SK-N-SH (cell line): ENCODE measurements around the gene SMIM20. TPM values are rescaled to one million over a fixed set of nuclear protein-coding genes. Genes with fewer than 3 reads are reported as not detected.

ENCODE experiments used
- CTCF ChIA-PET: fragments of 300-600, 350-600 bp; formaldehyde crosslinking; extraction: SDS; loops from one replicate; lab custom pipeline; 2021; lab: Yijun Ruan, JAX
- POLR2A ChIA-PET: fragments of 350-600 bp; sonication (Branson Sonifier 250); formaldehyde crosslinking; extraction: SDS; loops from one replicate; lab custom pipeline; 2020; ENCODE audit warnings: antibody characterized with exemption, inconsistent platforms; lab: Yijun Ruan, JAX
- DNase-seq: peaks from one replicate; pipeline ENCODE4 v3.0.0; 2012
- H2AFZ ChIP-seq: fragments of 200-600 bp; sonication (generic); 2 replicates; pipeline ENCODE4 v1.8.1; 2016; ENCODE audit warnings: antibody characterized with exemption, mild to moderate bottlenecking, low read depth
- H3F3A ChIP-seq: fragments of 200-600 bp; sonication (generic); replicated peaks from 2 replicates; pipeline ENCODE3; 2016; ENCODE audit warnings: antibody characterized with exemption, mild to moderate bottlenecking; ENCODE audit not compliant: insufficient read depth
- H3K27ac ChIP-seq, 2 experiments: fragments of 200-500 bp in 1 of 2; fragments of 200-600 bp in 1 of 2; sonication (Bioruptor generic) in 1 of 2; sonication (generic), shearing (Covaris generic) in 1 of 2; 2 replicates each; pipeline versions ENCODE4 v1.5.1 to v1.6.1; 2014 to 2016; ENCODE audit warnings: low read depth in 2 of 2, inconsistent platforms in 1 of 2, low read length in 1 of 2, mild to moderate bottlenecking in 1 of 2, mixed read lengths in 1 of 2
- H3K27me3 ChIP-seq: fragments of 200-600 bp; sonication (generic), shearing (Covaris generic); 2 replicates; pipeline ENCODE4 v1.6.1; 2016; ENCODE audit warnings: mixed run types; ENCODE audit not compliant: insufficient read depth
- H3K36me3 ChIP-seq, 2 experiments: fragments of 200-500 bp in 1 of 2; fragments of 200-600 bp in 1 of 2; sonication (Bioruptor generic) in 1 of 2; sonication (generic) in 1 of 2; replicated peaks in 1 of 2; 2 replicates each; pipeline versions ENCODE3 to v1.5.1; 2014 to 2016; ENCODE audit warnings: low read length in 1 of 2, mild to moderate bottlenecking in 1 of 2; ENCODE audit not compliant: insufficient read depth in 2 of 2, control insufficient read depth in 1 of 2
- H3K4me1 ChIP-seq, 2 experiments: fragments of 200-500 bp in 1 of 2; fragments of 200-600 bp in 1 of 2; sonication (Bioruptor generic) in 1 of 2; sonication (generic), shearing (Covaris generic) in 1 of 2; 2 replicates each; pipeline versions ENCODE4 v1.5.1 to v1.6.1; 2014 to 2016; ENCODE audit warnings: low read depth in 1 of 2, low read length in 1 of 2, mixed run types in 1 of 2; ENCODE audit not compliant: insufficient read depth in 2 of 2, control insufficient read depth in 1 of 2
- H3K4me2 ChIP-seq: fragments of 200-600 bp; sonication (generic), shearing (Covaris generic); 2 replicates; pipeline ENCODE4 v1.6.1; 2017; ENCODE audit warnings: mixed run types
- H3K4me3 ChIP-seq, 2 experiments: fragments of 200-500 bp in 1 of 2; fragments of 200-600 bp in 1 of 2; sonication (Bioruptor generic) in 1 of 2; sonication (generic), shearing (Covaris generic) in 1 of 2; 2 replicates each; pipeline versions ENCODE4 v1.5.1 to v1.8.1; 2014 to 2016; ENCODE audit warnings: low read depth in 2 of 2, inconsistent platforms in 1 of 2, low read length in 1 of 2, mild to moderate bottlenecking in 1 of 2, mixed read lengths in 1 of 2, moderate library complexity in 1 of 2
- H3K79me2 ChIP-seq: fragments of 200-600 bp; sonication (generic); 2 replicates; pipeline ENCODE4 v1.8.1; 2017; ENCODE audit warnings: mild to moderate bottlenecking; ENCODE audit not compliant: insufficient read depth
- H3K9ac ChIP-seq: fragments of 200-600 bp; sonication (generic); 2 replicates; pipeline ENCODE4 v1.6.1; 2017; ENCODE audit warnings: mixed run types
- H3K9me2 ChIP-seq: fragments of 200-600 bp; sonication (generic); 2 replicates; pipeline ENCODE4 v1.6.1; 2017; ENCODE audit warnings: mixed run types
- H3K9me3 ChIP-seq: fragments of 200-600 bp; sonication (generic); 2 replicates; pipeline ENCODE4 v1.6.1; 2017; ENCODE audit warnings: mixed run types, mild to moderate bottlenecking, moderate library complexity
- H4K20me1 ChIP-seq: fragments of 200-600 bp; sonication (generic); 2 replicates; pipeline ENCODE4 v1.6.1; 2017; ENCODE audit warnings: mild to moderate bottlenecking, mixed run types; ENCODE audit not compliant: insufficient read depth
- CHD2 ChIP-seq: fragments of 150-350 bp; IDR thresholded peaks from 2 replicates; pipeline ENCODE4 v1.6.1; 2018; ENCODE audit warnings: low read length; ENCODE audit not compliant: partially characterized antibody
- ELF1 ChIP-seq: IDR thresholded peaks from 2 replicates; pipeline ENCODE4 v1.4.0; 2012
- EP300 ChIP-seq, 2 experiments: IDR thresholded peaks; 2 replicates each; pipeline versions ENCODE4 v1.4.0 to v1.6.1; 2012; ENCODE audit warnings: borderline replicate concordance in 1 of 2, low read depth in 1 of 2, low read length in 1 of 2
- GABPA ChIP-seq: IDR thresholded peaks from 2 replicates; pipeline ENCODE4 v1.4.0; 2012; ENCODE audit warnings: low read depth, mild to moderate bottlenecking
- GATA2 ChIP-seq: sonication (generic); formaldehyde crosslinking; IDR thresholded peaks from 2 replicates; pipeline ENCODE4 v1.5.0; 2020; ENCODE audit warnings: mild to moderate bottlenecking, missing genetic modification reagents
- IRF3 ChIP-seq: fragments of 150-350 bp; IDR thresholded peaks from 2 replicates; pipeline ENCODE4 v1.6.1; 2016; ENCODE audit warnings: mild to moderate bottlenecking, low read depth, low read length
- POLR2AphosphoS5 ChIP-seq: IDR thresholded peaks from 2 replicates; pipeline ENCODE4 v1.6.1; 2012; ENCODE audit warnings: low read depth, low read length
- REST ChIP-seq: IDR thresholded peaks from 2 replicates; pipeline ENCODE4 v1.6.1; 2012; ENCODE audit warnings: mild to moderate bottlenecking, low read depth, low read length, moderate library complexity
- TEAD4 ChIP-seq: IDR thresholded peaks from 2 replicates; pipeline ENCODE4 v1.4.0; 2012; ENCODE audit warnings: mild to moderate bottlenecking, borderline replicate concordance; ENCODE audit not compliant: insufficient read depth
- YY1 ChIP-seq: IDR thresholded peaks from 2 replicates; pipeline ENCODE4 v1.4.0; 2012; ENCODE audit warnings: low read depth, mild to moderate bottlenecking
- WGBS: methylation state at CpG from one replicate; pipeline ENCODE4 v1.1.6; 2017; ENCODE audit warnings: low lambda C conversion rate; 5-methylcytosine and 5-hydroxymethylcytosine counted together
- polyA plus RNA-seq, 3 experiments: library from polyadenylated mRNA; depleted of rRNA; stranded (reverse); fragments of >200 nt; gene quantifications; 2 replicates each; pipeline ENCODE4 v1.2.3, GENCODE V29; 2012
- TF ChIP-seq, protein P1 (sequence below): IDR thresholded peaks from 2 replicates; pipeline ENCODE4 v1.4.0; 2012; ENCODE audit warnings: low read depth
- TF ChIP-seq, protein P2 (sequence below): fragments of 200-600 bp; sonication (generic); IDR thresholded peaks from 2 replicates; pipeline ENCODE4 v1.6.1; 2017; ENCODE audit warnings: antibody characterized with exemption, mild to moderate bottlenecking, moderate library complexity
- TF ChIP-seq, protein P3 (sequence below): IDR thresholded peaks from 2 replicates; pipeline ENCODE4; 2012
- TF ChIP-seq, protein P4 (sequence below): IDR thresholded peaks from 2 replicates; pipeline ENCODE4 v1.4.0; 2012; ENCODE audit warnings: low read depth, borderline replicate concordance

SMIM20 gene
- polyA plus RNA-seq, 1 of the 3 experiments (the other 2 are of a cell fraction), result 39.4 TPM

- CTCF ChIA-PET, result interaction anchor here (0.8 to 2.1 kb wide), 2 partner anchors 12 to 25 kb away, joined by 3 to 5 read pairs; no protein-coding TSS in a partner anchor
- Histone ChIP-seq H4K20me1 (no peaks in the 10 kb centered on the region), H3K9ac (no peak overlapping the region), H3K9me2 (no peaks in the 10 kb centered on the region), H3K79me2 (no peaks in the 10 kb centered on the region), H3K36me3 (no peaks in the 10 kb centered on the region), H3F3A (no peaks in the 10 kb centered on the region), H3K27ac (no peak overlapping the region), H3K27me3 (no peaks in the 10 kb centered on the region; the same call in 1 of the 2 replicates), H3K4me1 (peaks cover 0 to 10% of the 10 kb centered on the region in 2 experiments; a peak in 2 of 4 replicates), H3K4me3 (no peak overlapping the region), H3K4me2 (no peak overlapping the region), H2AFZ (no peak overlapping the region), H3K9me3 (no peaks in the 10 kb centered on the region)
- peak; percentile 25 for DNase-seq
- POLR2A ChIA-PET, result no interaction called here
- TF ChIP-seq, protein P1, sequence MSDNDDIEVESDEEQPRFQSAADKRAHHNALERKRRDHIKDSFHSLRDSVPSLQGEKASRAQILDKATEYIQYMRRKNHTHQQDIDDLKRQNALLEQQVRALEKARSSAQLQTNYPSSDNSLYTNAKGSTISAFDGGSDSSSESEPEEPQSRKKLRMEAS, result no peak
- 60% methylated on average over 9 of the region's 10 CpGs for WGBS
These were observed 36.7 kb downstream of the SMIM20 start for GRCh38 chr4:25950461-25951389.

DNA sequence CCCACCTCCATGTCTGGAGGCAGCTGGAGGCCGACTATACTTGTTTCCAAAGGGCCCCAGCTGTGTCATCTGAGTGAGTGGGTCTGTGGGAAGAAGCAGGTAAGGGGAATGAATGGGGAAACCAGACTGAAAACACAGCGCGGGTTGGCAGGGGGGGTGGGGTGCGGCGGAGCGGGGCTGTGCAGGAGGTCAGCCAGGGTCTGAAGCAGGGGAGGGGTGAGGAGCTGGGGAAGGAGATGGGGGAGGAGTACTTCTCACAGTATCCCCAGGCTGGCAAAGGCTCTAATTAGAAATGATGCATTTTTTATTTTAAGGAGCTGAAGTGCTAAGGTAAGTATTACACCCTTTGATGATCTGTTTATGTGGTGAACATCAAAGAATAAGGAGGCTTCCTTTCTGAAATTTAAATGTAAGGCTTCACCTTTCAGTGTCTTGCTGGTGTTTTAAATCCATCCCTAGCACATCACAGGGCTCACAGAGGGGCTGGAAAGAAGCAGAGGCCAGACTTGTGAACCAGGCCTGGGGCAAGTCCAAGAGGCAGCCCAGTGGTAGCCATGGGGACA is 37.5 kb downstream of the SMIM20 start:
- Histone ChIP-seq H3K4me2 (no peak overlapping the region), H3K4me1 (peaks cover 0 to 14% of the 10 kb centered on the region in 2 experiments; a peak in 2 of 4 replicates), H3K27me3 (no peaks in the 10 kb centered on the region; the same call in 1 of the 2 replicates), H3K27ac (no peak overlapping the region), H3K36me3 (no peaks in the 10 kb centered on the region), H3K9ac (no peak overlapping the region), H2AFZ (no peak overlapping the region), H3K79me2 (no peaks in the 10 kb centered on the region), H3K9me2 (no peaks in the 10 kb centered on the region), H3F3A (no peaks in the 10 kb centered on the region), H4K20me1 (no peaks in the 10 kb centered on the region), H3K4me3 (no peak overlapping the region), H3K9me3 (no peaks in the 10 kb centered on the region)
- CTCF ChIA-PET, result interaction anchor here (0.6 to 2.1 kb wide), 3 partner anchors 9 to 13 kb away, joined by 3 to 5 read pairs (median 4); no protein-coding TSS in a partner anchor
- no peak for DNase-seq
- POLR2A ChIA-PET, result interaction anchor here (1.0 kb wide), 1 partner anchor 37 kb away, joined by 3 read pairs; the partner anchor contains the start of gene SMIM20
- WGBS, result 72% methylated on average over 6 of the region's 6 CpGs
- TF ChIP-seq POLR2AphosphoS5 (no peak), EP300 (IDR thresholded peaks at IDR 0.05; ENCODE audit: borderline replicate concordance in 1 of 2, low read depth in 1 of 2, low read length in 1 of 2) (no peak), YY1 (no peak), CHD2 (no peak), TEAD4 (no peak), ELF1 (no peak), GATA2 (CRISPR knock-in tag) (no peak), GABPA (no peak), REST (no peak), IRF3 (no peak)
- TF ChIP-seq, protein P2, sequence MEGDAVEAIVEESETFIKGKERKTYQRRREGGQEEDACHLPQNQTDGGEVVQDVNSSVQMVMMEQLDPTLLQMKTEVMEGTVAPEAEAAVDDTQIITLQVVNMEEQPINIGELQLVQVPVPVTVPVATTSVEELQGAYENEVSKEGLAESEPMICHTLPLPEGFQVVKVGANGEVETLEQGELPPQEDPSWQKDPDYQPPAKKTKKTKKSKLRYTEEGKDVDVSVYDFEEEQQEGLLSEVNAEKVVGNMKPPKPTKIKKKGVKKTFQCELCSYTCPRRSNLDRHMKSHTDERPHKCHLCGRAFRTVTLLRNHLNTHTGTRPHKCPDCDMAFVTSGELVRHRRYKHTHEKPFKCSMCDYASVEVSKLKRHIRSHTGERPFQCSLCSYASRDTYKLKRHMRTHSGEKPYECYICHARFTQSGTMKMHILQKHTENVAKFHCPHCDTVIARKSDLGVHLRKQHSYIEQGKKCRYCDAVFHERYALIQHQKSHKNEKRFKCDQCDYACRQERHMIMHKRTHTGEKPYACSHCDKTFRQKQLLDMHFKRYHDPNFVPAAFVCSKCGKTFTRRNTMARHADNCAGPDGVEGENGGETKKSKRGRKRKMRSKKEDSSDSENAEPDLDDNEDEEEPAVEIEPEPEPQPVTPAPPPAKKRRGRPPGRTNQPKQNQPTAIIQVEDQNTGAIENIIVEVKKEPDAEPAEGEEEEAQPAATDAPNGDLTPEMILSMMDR, result no peak
- TF ChIP-seq, protein P1, result no peak
- TF ChIP-seq, protein P3, sequence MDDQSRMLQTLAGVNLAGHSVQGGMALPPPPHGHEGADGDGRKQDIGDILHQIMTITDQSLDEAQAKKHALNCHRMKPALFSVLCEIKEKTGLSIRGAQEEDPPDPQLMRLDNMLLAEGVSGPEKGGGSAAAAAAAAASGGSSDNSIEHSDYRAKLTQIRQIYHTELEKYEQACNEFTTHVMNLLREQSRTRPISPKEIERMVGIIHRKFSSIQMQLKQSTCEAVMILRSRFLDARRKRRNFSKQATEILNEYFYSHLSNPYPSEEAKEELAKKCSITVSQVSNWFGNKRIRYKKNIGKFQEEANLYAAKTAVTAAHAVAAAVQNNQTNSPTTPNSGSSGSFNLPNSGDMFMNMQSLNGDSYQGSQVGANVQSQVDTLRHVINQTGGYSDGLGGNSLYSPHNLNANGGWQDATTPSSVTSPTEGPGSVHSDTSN, result no peak
- TF ChIP-seq, protein P4, sequence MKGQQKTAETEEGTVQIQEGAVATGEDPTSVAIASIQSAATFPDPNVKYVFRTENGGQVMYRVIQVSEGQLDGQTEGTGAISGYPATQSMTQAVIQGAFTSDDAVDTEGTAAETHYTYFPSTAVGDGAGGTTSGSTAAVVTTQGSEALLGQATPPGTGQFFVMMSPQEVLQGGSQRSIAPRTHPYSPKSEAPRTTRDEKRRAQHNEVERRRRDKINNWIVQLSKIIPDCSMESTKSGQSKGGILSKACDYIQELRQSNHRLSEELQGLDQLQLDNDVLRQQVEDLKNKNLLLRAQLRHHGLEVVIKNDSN, result no peak
